ENCODE data around the gene PAM. TPM values are rescaled to one million over a fixed set of nuclear protein-coding genes. Genes with fewer than 3 reads are reported as not detected.

Gene PAM
- total RNA-seq, 1 experiment from 2014 or later = 90.0 TPM

DNA sequence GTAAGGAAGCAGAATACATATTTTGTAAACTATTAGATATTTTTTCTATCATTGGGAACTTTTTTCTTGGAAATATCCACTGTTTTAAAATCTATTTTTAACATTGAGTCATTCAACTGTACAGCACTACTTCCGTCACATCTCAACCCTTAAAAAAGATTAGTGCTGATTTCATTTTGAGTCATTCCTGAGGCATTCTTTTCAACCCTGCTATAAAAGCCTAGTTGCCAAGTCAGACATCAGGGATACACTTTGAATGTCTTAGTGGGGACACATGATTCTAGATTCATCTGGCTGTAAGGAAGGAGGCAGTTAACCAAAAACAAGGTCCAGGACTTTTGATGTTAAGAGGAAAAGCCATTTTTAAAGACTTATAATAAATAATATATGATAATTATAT is 203.9 kb downstream of the PAM start:
- TF ChIP-seq EZH2phosphoT487 (IDR thresholded peaks at IDR 0.05; ENCODE audit: borderline replicate concordance, low read length) = no peak
- TF ChIP-seq, protein P1, sequence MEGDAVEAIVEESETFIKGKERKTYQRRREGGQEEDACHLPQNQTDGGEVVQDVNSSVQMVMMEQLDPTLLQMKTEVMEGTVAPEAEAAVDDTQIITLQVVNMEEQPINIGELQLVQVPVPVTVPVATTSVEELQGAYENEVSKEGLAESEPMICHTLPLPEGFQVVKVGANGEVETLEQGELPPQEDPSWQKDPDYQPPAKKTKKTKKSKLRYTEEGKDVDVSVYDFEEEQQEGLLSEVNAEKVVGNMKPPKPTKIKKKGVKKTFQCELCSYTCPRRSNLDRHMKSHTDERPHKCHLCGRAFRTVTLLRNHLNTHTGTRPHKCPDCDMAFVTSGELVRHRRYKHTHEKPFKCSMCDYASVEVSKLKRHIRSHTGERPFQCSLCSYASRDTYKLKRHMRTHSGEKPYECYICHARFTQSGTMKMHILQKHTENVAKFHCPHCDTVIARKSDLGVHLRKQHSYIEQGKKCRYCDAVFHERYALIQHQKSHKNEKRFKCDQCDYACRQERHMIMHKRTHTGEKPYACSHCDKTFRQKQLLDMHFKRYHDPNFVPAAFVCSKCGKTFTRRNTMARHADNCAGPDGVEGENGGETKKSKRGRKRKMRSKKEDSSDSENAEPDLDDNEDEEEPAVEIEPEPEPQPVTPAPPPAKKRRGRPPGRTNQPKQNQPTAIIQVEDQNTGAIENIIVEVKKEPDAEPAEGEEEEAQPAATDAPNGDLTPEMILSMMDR (conservative IDR thresholded peaks at IDR 0.05; ENCODE audit: low read depth, low read length) = no peak
- no peak for TF ChIP-seq EZH2 (IDR thresholded peaks at IDR 0.05; ENCODE audit: low read length, unreplicated experiment)
- Histone ChIP-seq H3K9ac (ENCODE audit: low read length) (peak overlapping the region; percentile 88), H3K4me2 (ENCODE audit: low read length) (peak overlapping the region; percentile 73), H3K4me3 (ENCODE audit: low read length) (peak overlapping the region; percentile 19; the same call in 1 of the 2 replicates), H3F3A (ENCODE audit: low read length, unreplicated experiment) (peaks cover 3% of the 10 kb centered on the region), H2AFZ (ENCODE audit: low read length) (peak overlapping the region; percentile 66), H4K20me1 (ENCODE audit: low read length) (no peaks in the 10 kb centered on the region), H3K36me3 (ENCODE audit: low read depth, low read length) (no peaks in the 10 kb centered on the region), H3K9me2 (replicated peaks; ENCODE audit: low read length) (no peaks in the 10 kb centered on the region), H3K4me1 (ENCODE audit: insufficient read depth, low read length) (peaks cover 18% of the 10 kb centered on the region), H3K27me3 (ENCODE audit: low read length) (no peaks in the 10 kb centered on the region), H3K27ac (ENCODE audit: low read length) (peak overlapping the region; percentile 99), H3K79me2 (ENCODE audit: low read length) (no peaks in the 10 kb centered on the region), H3K9me3 (ENCODE audit: low read length) (no peaks in the 10 kb centered on the region)
- ATAC-seq (peak; percentile 98), DNase-seq (peak; percentile 96)
- BruUV-seq (replicated peaks) = no TSS peak
- ChIA-PET CTCF (no interaction called here), POLR2A (ENCODE audit: unreplicated experiment) (no interaction called here)
- intact Hi-C loops (cut with micrococcal nuclease) = loop anchor here (1.0 to 2.0 kb wide), 3 partner anchors 43 to 102 kb away; no protein-coding TSS in a partner anchor

DNA sequence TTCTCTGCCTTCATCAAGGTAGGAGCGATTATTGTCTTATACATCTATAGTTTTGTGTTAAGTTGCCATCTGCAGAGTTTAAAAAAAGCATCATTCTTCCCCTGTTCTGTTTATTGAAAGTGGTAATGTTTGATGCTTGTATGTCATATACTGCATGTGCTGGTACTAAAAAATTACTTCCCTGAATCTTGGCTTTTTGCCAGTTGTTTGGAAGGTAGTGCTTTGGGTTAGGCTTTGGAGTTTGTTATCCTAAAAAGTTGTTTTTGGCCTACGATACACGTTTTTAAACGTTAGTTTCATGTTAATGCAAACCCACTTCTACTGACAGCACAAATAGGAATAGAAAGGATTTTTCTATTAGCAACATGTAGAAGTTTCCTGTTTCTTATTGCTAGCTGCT is 206.6 kb downstream of the PAM start:
- Histone ChIP-seq H2AFZ (ENCODE audit: low read length) (no peak overlapping the region), H3K4me3 (ENCODE audit: low read length) (no peak overlapping the region), H3K9me2 (replicated peaks; ENCODE audit: low read length) (no peaks in the 10 kb centered on the region), H3K9ac (ENCODE audit: low read length) (no peak overlapping the region), H3K4me2 (ENCODE audit: low read length) (no peak overlapping the region), H3K9me3 (ENCODE audit: low read length) (no peaks in the 10 kb centered on the region), H4K20me1 (ENCODE audit: low read length) (no peaks in the 10 kb centered on the region), H3K36me3 (ENCODE audit: low read depth, low read length) (no peaks in the 10 kb centered on the region), H3K27me3 (ENCODE audit: low read length) (no peaks in the 10 kb centered on the region), H3F3A (ENCODE audit: low read length, unreplicated experiment) (peaks cover 3% of the 10 kb centered on the region), H3K27ac (ENCODE audit: low read length) (no peak overlapping the region), H3K79me2 (ENCODE audit: low read length) (no peaks in the 10 kb centered on the region), H3K4me1 (ENCODE audit: insufficient read depth, low read length) (peaks cover 18% of the 10 kb centered on the region)
- POLR2A ChIA-PET (ENCODE audit: unreplicated experiment) = no interaction called here
- ATAC-seq (no peak), DNase-seq (no peak)
- BruUV-seq (replicated peaks) = no TSS peak
- CTCF ChIA-PET = no interaction called here
- no peak for TF ChIP-seq EZH2 (IDR thresholded peaks at IDR 0.05; ENCODE audit: low read length, unreplicated experiment)
- no peak for TF ChIP-seq EZH2phosphoT487 (IDR thresholded peaks at IDR 0.05; ENCODE audit: borderline replicate concordance, low read length)
- TF ChIP-seq, protein P1 (conservative IDR thresholded peaks at IDR 0.05; ENCODE audit: low read depth, low read length) = no peak
- intact Hi-C loops (cut with micrococcal nuclease) = no loop called here

DNA sequence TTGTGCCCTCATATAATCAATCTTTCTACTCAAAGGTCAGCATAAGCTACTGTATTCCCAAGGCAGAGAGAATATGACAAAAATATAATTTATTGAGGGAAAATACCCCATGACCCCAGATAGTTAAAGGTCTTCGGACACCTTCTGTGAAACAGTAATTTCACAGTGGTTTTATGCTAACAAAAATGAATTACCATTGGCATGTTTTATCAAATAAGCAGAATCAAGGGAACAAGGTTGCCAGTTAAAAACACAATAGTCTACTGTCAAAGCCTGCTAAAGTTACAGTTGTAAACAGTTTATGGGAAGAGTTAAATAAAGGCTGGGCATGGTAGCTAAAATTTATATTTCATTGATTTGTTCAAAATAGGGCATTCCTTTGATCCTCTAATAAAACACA is 210.5 kb downstream of the PAM start:
- no peak for DNase-seq
- intact Hi-C loops (cut with micrococcal nuclease) = no loop called here
- Histone ChIP-seq H4K20me1 (ENCODE audit: low read length) (no peaks in the 10 kb centered on the region), H3K9ac (ENCODE audit: low read length) (no peak overlapping the region), H3K9me3 (ENCODE audit: low read length) (no peaks in the 10 kb centered on the region), H3K27me3 (ENCODE audit: low read length) (no peaks in the 10 kb centered on the region), H3K4me2 (ENCODE audit: low read length) (no peak overlapping the region), H3K36me3 (ENCODE audit: low read depth, low read length) (no peaks in the 10 kb centered on the region), H3K9me2 (replicated peaks; ENCODE audit: low read length) (no peaks in the 10 kb centered on the region), H2AFZ (ENCODE audit: low read length) (no peak overlapping the region), H3F3A (ENCODE audit: low read length, unreplicated experiment) (no peaks in the 10 kb centered on the region), H3K4me1 (ENCODE audit: insufficient read depth, low read length) (no peaks in the 10 kb centered on the region; the same call in 1 of the 2 replicates), H3K4me3 (ENCODE audit: low read length) (no peak overlapping the region), H3K79me2 (ENCODE audit: low read length) (no peaks in the 10 kb centered on the region), H3K27ac (ENCODE audit: low read length) (no peak overlapping the region)
- TF ChIP-seq, protein P1 (conservative IDR thresholded peaks at IDR 0.05; ENCODE audit: low read depth, low read length) = no peak
- TF ChIP-seq EZH2phosphoT487 (IDR thresholded peaks at IDR 0.05; ENCODE audit: borderline replicate concordance, low read length) (no peak), EZH2 (IDR thresholded peaks at IDR 0.05; ENCODE audit: low read length, unreplicated experiment) (no peak)
- ATAC-seq = no peak
- POLR2A ChIA-PET (ENCODE audit: unreplicated experiment) = no interaction called here
- BruUV-seq (replicated peaks) = no TSS peak
- CTCF ChIA-PET = no interaction called here

Measured in PC-3 (cell line).